HG02885 (cell line): ENCODE data around the gene OTOGL.

Source experiments
- ATAC-seq: cut with Tn5 transposase; IDR thresholded peaks from one replicate; pipeline ENCODE4 v1.9.1; 2021; ENCODE audit warnings: mild to moderate bottlenecking; ENCODE audit not compliant: unreplicated experiment, poor library complexity

The OTOGL gene

GRCh38 chr12:80175307-80175930, 76.1 kb downstream of the OTOGL start:
- ATAC-seq, result no peak

GRCh38 chr12:80176706-80177105, 77.4 kb downstream of the OTOGL start:
- ATAC-seq, result no peak

- ATAC-seq, result peak; percentile 93
These were observed 79.5 kb downstream of the OTOGL start for GRCh38 chr12:80178846-80179245.

GRCh38 chr12:80183939-80184338, 84.6 kb downstream of the OTOGL start:
- no peak for ATAC-seq

- ATAC-seq, result no peak
These were observed 85.6 kb downstream of the OTOGL start for GRCh38 chr12:80184926-80185325.

GRCh38 chr12:80186727-80187217, 87.4 kb downstream of the OTOGL start:
- ATAC-seq, result peak; percentile 60

- ATAC-seq, result peak; percentile 39
These were observed 88.3 kb downstream of the OTOGL start for GRCh38 chr12:80187660-80188090.

GRCh38 chr12:80188576-80188975, 89.2 kb downstream of the OTOGL start:
- ATAC-seq, result no peak

- ATAC-seq, result no peak
These were observed 89.9 kb downstream of the OTOGL start for GRCh38 chr12:80189241-80189640.

GRCh38 chr12:80190001-80190400, 90.7 kb downstream of the OTOGL start:
- ATAC-seq, result no peak

- peak; percentile 69 for ATAC-seq
These were observed 92.8 kb downstream of the OTOGL start for GRCh38 chr12:80192087-80192486.

GRCh38 chr12:80193865-80194264, 94.5 kb downstream of the OTOGL start:
- ATAC-seq, result no peak

- peak; percentile 68 for ATAC-seq
These were observed 95.9 kb downstream of the OTOGL start for GRCh38 chr12:80195074-80195726.

GRCh38 chr12:80195737-80196136, 96.4 kb downstream of the OTOGL start:
- ATAC-seq, result no peak

- no peak for ATAC-seq
These were observed 97.1 kb downstream of the OTOGL start for GRCh38 chr12:80196419-80196818.

GRCh38 chr12:80198782-80199337, 99.5 kb downstream of the OTOGL start:
- no peak for ATAC-seq

- ATAC-seq, result no peak
These were observed 100.6 kb downstream of the OTOGL start for GRCh38 chr12:80199931-80200330.

- ATAC-seq, result no peak
These were observed 101.1 kb downstream of the OTOGL start for GRCh38 chr12:80200414-80200813.

- ATAC-seq, result no peak
These were observed 102.6 kb downstream of the OTOGL start for GRCh38 chr12:80201908-80202307.

- no peak for ATAC-seq
These were observed 106.6 kb downstream of the OTOGL start for GRCh38 chr12:80205960-80206359.

- no peak for ATAC-seq
These were observed 108.7 kb downstream of the OTOGL start for GRCh38 chr12:80208071-80208470.

GRCh38 chr12:80211671-80212070, 112.3 kb downstream of the OTOGL start:
- no peak for ATAC-seq
